Fibroblast of the aortic adventitia (primary cell): Measurements from ENCODE around the gene PPP5C. TPM values are rescaled to one million over a fixed set of nuclear protein-coding genes. Genes with fewer than 3 reads are reported as not detected.

Source experiments
- DNase-seq: peaks from one replicate; pipeline ENCODE4 v3.0.0-alpha.2; 2010; ENCODE audit warnings: low read depth
- H3K4me3 ChIP-seq: 2 replicates; pipeline ENCODE4 v1.5.1; 2011; ENCODE audit warnings: low read depth, mild to moderate bottlenecking, control low read depth, low read length, moderate library complexity
- total RNA-seq: library from RNA; depleted of rRNA; stranded (reverse); fragments of >200 nt; gene quantifications from 2 replicates; pipeline ENCODE4 v1.2.3, GENCODE V29; 2012; ENCODE audit warnings: low replicate concordance
- TF ChIP-seq, protein P1 (sequence below): IDR thresholded peaks from 2 replicates; pipeline ENCODE4 v1.5.1; 2011; ENCODE audit warnings: mild to moderate bottlenecking, low read length, control low read depth, inconsistent platforms; ENCODE audit not compliant: insufficient read depth

Gene PPP5C
- total RNA-seq, 1 donor: 52.4 TPM

DNA sequence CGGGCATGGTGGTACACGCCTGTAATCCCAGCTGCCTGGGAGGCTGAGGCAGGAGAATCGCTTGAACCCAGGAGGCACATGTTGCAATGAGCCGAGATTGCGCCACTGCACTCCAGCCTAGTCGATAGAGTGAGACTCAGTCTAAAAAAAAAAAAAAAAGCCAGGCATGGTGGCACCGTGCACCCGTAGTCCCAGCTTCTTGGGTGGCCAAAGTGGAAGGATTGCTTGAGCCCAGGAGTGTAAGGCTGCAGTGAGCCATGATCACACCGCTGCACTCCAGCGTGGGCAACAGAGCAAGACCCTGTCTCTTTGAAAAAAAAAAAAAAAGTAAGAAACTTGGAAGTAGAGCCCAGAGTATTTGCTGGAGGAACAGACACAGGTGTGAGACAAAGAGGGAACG lies 38.7 kb downstream of the PPP5C start:
- no peak for DNase-seq
- TF ChIP-seq, protein P1, sequence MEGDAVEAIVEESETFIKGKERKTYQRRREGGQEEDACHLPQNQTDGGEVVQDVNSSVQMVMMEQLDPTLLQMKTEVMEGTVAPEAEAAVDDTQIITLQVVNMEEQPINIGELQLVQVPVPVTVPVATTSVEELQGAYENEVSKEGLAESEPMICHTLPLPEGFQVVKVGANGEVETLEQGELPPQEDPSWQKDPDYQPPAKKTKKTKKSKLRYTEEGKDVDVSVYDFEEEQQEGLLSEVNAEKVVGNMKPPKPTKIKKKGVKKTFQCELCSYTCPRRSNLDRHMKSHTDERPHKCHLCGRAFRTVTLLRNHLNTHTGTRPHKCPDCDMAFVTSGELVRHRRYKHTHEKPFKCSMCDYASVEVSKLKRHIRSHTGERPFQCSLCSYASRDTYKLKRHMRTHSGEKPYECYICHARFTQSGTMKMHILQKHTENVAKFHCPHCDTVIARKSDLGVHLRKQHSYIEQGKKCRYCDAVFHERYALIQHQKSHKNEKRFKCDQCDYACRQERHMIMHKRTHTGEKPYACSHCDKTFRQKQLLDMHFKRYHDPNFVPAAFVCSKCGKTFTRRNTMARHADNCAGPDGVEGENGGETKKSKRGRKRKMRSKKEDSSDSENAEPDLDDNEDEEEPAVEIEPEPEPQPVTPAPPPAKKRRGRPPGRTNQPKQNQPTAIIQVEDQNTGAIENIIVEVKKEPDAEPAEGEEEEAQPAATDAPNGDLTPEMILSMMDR: no peak
- no peak overlapping the region for H3K4me3 ChIP-seq

DNA sequence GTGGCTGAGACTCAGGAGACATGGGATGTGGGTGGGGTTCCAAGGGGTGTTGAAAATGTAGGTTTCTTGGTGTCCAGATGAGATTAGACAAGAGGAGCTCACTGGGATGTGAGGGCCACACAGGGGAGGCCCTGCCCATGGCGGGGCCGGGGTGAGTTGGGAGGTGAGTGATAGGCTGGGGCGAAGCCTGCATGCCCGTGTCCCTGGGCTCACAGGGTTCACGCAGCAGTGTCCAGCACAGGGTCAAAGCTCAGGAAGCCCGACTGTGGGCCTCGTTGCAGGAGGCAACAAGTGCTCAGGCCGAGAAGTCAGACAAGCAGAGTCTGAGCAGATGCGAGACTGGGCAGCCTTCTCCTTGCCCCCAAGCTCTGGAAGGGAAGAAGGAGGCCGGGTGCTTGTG lies 39.3 kb downstream of the PPP5C start:
- TF ChIP-seq, protein P1: no peak
- DNase-seq: no peak
- no peak overlapping the region for H3K4me3 ChIP-seq

DNA sequence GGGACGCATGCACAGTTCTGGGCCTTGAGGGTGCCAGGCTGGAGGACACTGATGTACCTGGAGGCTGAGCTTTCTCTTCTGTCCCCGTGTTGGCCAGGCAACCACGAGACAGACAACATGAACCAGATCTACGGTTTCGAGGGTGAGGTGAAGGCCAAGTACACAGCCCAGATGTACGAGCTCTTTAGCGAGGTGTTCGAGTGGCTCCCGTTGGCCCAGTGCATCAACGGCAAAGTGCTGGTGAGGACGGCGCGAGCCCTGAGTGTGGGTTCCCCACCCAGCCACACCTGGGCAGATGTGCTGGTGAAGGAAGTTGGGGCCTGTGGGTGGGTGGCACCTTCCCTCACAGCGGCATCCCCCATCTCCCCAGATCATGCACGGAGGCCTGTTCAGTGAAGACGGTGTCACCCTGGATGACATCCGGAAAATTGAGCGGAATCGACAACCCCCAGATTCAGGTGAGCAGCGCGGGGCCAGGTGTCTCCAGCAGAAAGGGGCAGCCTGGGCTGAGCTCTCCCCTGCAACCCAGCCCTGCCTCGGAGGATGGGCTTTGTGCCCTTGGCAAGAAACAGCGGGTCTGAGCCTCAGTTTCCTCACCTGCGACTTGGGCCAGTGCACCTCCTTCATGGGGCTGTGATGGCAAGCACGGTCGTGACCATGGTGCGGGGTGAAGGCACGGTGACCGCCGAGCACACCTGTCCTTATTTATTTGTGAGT lies 40.3 kb downstream of the PPP5C start:
- DNase-seq: no peak
- no peak overlapping the region for H3K4me3 ChIP-seq
- TF ChIP-seq, protein P1: no peak

DNA sequence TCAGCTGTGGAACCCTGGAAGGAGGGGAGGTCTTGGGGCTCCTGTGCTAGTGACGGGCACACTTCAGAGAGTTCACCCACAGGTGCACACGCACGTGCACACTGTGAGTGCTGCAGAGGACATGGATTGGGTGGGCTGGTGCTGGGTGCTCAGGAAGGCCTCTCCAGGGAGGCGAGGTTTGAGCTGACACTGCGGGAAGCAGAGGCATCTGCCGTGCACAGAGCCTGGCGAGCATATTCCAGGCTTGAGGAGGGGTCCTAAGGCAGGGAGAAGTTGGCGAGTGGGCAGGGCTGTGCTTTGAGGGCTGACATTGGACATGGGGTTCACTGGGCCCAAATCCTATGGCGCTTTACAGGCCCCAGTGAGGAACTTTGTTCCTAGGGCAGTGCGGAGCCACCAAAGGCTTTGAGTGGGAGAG lies 40.8 kb downstream of the PPP5C start:
- no peak for DNase-seq
- TF ChIP-seq, protein P1: no peak
- no peak overlapping the region for H3K4me3 ChIP-seq

DNA sequence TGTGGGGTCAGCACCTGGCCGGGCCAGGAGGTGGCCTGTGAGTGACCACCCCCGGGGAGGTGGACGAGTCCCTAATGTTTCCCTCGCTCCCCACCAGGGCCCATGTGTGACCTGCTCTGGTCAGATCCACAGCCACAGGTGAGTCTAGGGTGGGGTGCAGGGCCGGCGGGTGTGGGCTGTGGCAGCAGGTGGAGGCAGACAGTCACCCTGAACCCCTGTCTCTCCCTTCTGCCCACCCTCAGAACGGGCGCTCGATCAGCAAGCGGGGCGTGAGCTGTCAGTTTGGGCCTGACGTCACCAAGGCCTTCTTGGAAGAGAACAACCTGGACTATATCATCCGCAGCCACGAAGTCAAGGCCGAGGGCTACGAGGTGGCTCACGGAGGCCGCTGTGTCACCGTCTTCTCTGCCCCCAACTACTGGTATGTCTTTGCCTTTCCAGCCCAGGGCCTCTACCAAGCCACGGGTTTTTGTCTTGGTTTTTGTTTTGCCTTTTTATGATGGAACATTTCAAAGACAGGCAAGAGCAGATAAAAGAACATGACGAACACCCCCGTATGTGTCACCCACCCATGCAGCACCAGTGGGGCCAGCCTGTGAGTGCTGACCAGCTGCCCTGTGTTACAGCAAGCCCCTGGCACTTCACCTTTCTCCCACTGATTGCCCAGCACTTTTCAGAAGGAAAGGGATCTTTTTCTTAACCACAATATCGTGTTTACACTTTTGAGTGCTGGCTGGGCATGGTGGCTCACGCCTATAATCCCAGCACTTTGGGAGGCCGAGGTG lies 41.6 kb downstream of the PPP5C start:
- TF ChIP-seq, protein P1: no peak
- DNase-seq: no peak
- H3K4me3 ChIP-seq: no peak overlapping the region

DNA sequence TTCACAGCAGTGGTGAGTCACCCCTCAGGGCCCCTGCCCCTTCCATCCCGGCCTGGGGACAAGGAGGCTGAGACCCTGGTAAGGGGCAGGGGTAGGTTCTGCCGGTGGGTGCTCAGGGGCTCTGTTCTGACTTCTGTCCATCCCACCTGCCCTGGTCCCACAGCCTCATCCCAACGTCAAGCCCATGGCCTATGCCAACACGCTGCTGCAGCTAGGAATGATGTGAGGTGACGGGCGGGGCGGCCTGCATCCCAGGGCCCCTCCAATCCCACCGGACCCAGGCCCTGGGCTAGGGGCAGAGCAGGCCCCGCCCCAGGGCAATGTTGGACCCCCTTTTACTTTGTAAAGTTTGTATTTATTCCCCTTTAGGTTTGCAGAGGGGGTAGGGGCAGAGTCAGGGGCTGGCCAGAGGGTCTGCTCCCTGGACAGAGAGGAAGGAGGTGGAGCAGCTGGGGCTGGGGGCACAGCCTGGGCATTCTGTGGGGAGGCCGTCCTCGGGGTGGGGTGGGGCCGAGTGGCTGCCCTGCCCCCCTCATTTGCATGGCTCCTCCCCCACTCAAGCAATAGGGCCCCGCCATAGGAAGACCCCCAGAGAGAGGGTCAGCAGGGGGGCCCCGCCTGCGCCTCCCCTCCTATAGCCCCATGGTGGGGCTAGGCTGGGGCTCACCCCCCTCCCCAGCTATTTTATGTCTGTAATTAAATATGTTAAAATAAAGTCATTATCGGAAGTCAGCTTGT lies 43.4 kb downstream of the PPP5C start:
- H3K4me3 ChIP-seq: no peak overlapping the region
- TF ChIP-seq, protein P1: no peak
- DNase-seq: no peak
